ENCODE data around the gene PRPF6. TPM values are rescaled to one million over a fixed set of nuclear protein-coding genes. Genes with fewer than 3 reads are reported as not detected.

The PRPF6 gene
- total and polyA plus RNA-seq, 2 of the 13 experiments (the other 11 are each of a cell fraction or from before 2014, with no cell fraction given) = 63.7 to 101 TPM

GRCh38 chr20:64065062-64065973 lies 84.4 kb downstream of the PRPF6 start (continued):
- TF ChIP-seq ZBTB46 (CRISPR knock-in tag; IDR thresholded peaks at IDR 0.05; ENCODE audit: borderline replicate concordance) (no peak), MXI1 (IDR thresholded peaks at IDR 0.05; ENCODE audit: borderline replicate concordance, low read depth, low read length) (peak; percentile 48; the same call in 2 of the 3 replicates), SIN3A (IDR thresholded peaks at IDR 0.05; ENCODE audit: borderline replicate concordance, low read depth, low read length) (0 out of 2 replicates have a peak, but pooled peaks have one; percentile 43), ZNF224 (CRISPR knock-in tag; IDR thresholded peaks at IDR 0.05) (peak; percentile 77; the same call in 1 of the 2 replicates), ZNF891 (CRISPR knock-in tag; IDR thresholded peaks at IDR 0.05) (peak; percentile 58), HNF1B (CRISPR knock-in tag; IDR thresholded peaks at IDR 0.05) (peak; percentile 37; the same call in 1 of the 2 replicates), LCORL (IDR thresholded peaks at IDR 0.05) (no peak), LCORL (CRISPR knock-in tag; IDR thresholded peaks at IDR 0.05) (peak; percentile 83), RFXAP (CRISPR knock-in tag; IDR thresholded peaks at IDR 0.05; ENCODE audit: borderline replicate concordance) (peak; percentile 69), MLX (CRISPR knock-in tag; IDR thresholded peaks at IDR 0.05) (peak; percentile 44; the same call in 1 of the 2 replicates), ZNF12 (CRISPR knock-in tag; IDR thresholded peaks at IDR 0.05) (0 out of 2 replicates have a peak, but pooled peaks have one; percentile 14), POGK (CRISPR knock-in tag; conservative IDR thresholded peaks at IDR 0.05) (0 out of 2 replicates have a peak, but pooled peaks have one; percentile 67), ZNF512 (CRISPR knock-in tag; IDR thresholded peaks at IDR 0.05) (0 out of 2 replicates have a peak, but pooled peaks have one; percentile 23), ZKSCAN8 (CRISPR knock-in tag; IDR thresholded peaks at IDR 0.05; ENCODE audit: borderline replicate concordance) (no peak), ZNF253 (CRISPR knock-in tag; IDR thresholded peaks at IDR 0.05; ENCODE audit: borderline replicate concordance) (0 out of 2 replicates have a peak, but pooled peaks have one; percentile 36), ZNF460 (CRISPR knock-in tag; IDR thresholded peaks at IDR 0.05; ENCODE audit: borderline replicate concordance) (no peak), ZBTB14 (CRISPR knock-in tag; IDR thresholded peaks at IDR 0.05) (0 out of 2 replicates have a peak, but pooled peaks have one; percentile 10), GLI4 (CRISPR knock-in tag; IDR thresholded peaks at IDR 0.05; ENCODE audit: borderline replicate concordance) (0 out of 2 replicates have a peak, but pooled peaks have one; percentile 69)

All from HepG2 (cell line).